K562 (cell line): ENCODE data around the gene RANBP6. TPM values are rescaled to one million over a fixed set of nuclear protein-coding genes. Genes with fewer than 3 reads are reported as not detected.
A peak's percentile ranks its signal among the peaks of the same experiment; 100 is the strongest.

Experiments used
- ATF7 ChIP-seq: fragments of 450-650 bp; IDR thresholded peaks from 2 replicates; pipeline ENCODE4 v1.7.1; 2014; ENCODE audit warnings: mild to moderate bottlenecking, moderate library complexity
- BMI1 ChIP-seq: fragments of 150-350 bp; IDR thresholded peaks from 2 replicates; pipeline ENCODE4 v1.6.1; 2014; ENCODE audit warnings: low read length
- C11orf30 ChIP-seq: fragments of 450-650 bp; IDR thresholded peaks from 2 replicates; pipeline ENCODE4 v1.6.1; 2016; ENCODE audit warnings: low read depth, mild to moderate bottlenecking
- CLOCK ChIP-seq: fragments of 250-450 bp; sonication (Bioruptor Pico); IDR thresholded peaks from 2 replicates; pipeline ENCODE4 v1.4.0; 2020; ENCODE audit warnings: mild to moderate bottlenecking, moderate library complexity, borderline replicate concordance
- FOXJ3 ChIP-seq: sonication (generic); formaldehyde crosslinking; IDR thresholded peaks from 2 replicates; pipeline ENCODE4 v1.4.0; 2020; ENCODE audit warnings: mild to moderate bottlenecking, missing genetic modification reagents
- MGA ChIP-seq: fragments of 450-650 bp; IDR thresholded peaks from 2 replicates; pipeline ENCODE4 v1.6.1; 2016; ENCODE audit warnings: mild to moderate bottlenecking, moderate library complexity
- NFE2L1 ChIP-seq: fragments of 450-650 bp; IDR thresholded peaks from 2 replicates; pipeline ENCODE4 v1.6.1; 2016; ENCODE audit warnings: missing genetic modification characterization, low read depth, mild to moderate bottlenecking, missing compliant biosample characterization, moderate library complexity, borderline replicate concordance
- TAF7 ChIP-seq: fragments of 450-650 bp; IDR thresholded peaks from 2 replicates; pipeline ENCODE4 v1.6.1; 2016; ENCODE audit warnings: missing genetic modification characterization, missing compliant biosample characterization
- TBL1XR1 ChIP-seq, 2 experiments: IDR thresholded peaks; 2 replicates each; pipeline ENCODE4 v1.6.1; 2012; ENCODE audit warnings: improper control_type of control experiment in 2 of 2, low read length in 2 of 2, mild to moderate bottlenecking in 1 of 2
- THRB ChIP-seq: fragments of 450-650 bp; formaldehyde crosslinking; conservative IDR thresholded peaks from 2 replicates; pipeline ENCODE4 v1.4.0; 2022; ENCODE audit warnings: mild to moderate bottlenecking, missing genetic modification characterization
- ZC3H8 ChIP-seq: fragments of 450-650 bp; IDR thresholded peaks from 2 replicates; pipeline ENCODE4 v1.6.1; 2017
- ZNF431 ChIP-seq: sonication (generic); formaldehyde crosslinking; IDR thresholded peaks from 2 replicates; pipeline ENCODE4 v1.8.0; 2022; ENCODE audit warnings: mild to moderate bottlenecking, missing genetic modification reagents
- polyA plus RNA-seq, 8 experiments: library from polyadenylated mRNA; depleted of rRNA in 4 of 8; stranded (reverse) in 5 of 8; unstranded in 3 of 8; fragments of >200 nt; fragmentation: Nextera tagmentation in 2 of 8; fragmentation: Illumina TruSeq in 1 of 8; extraction: Ambion mirVana in 2 of 8; extraction: Trizol in 1 of 8; gene quantifications; 2 replicates each; pipeline versions ENCODE4 v1.2.1 to v1.2.3, GENCODE V29; 2011 to 2014; ENCODE audit warnings: inconsistent platforms in 1 of 8, missing spikeins in 1 of 8
- total RNA-seq, 7 experiments: library from RNA; depleted of rRNA in 6 of 7; stranded (reverse); fragments of >200 nt in 6 of 7; fragmentation: Illumina TruSeq in 2 of 7; extraction: Trizol in 2 of 7; gene quantifications; 2 replicates each; pipeline versions ENCODE4 v1.2.1 to v1.2.3, GENCODE V29; 2011 to 2021; ENCODE audit warnings: low replicate concordance in 1 of 7

Gene RANBP6
- total and polyA plus RNA-seq, 9 of the 15 experiments (the other 6 are each of a cell fraction or from before 2014, with no cell fraction given), result 10.4 to 19.9 (median 11.5) TPM

GRCh38 chr9:6015278-6016157 is at the start of gene RANBP6 (continued):
- TF ChIP-seq MGA, result peak; percentile 19; the same call in 1 of the 2 replicates
- no peak for TF ChIP-seq ZC3H8
- no peak for TF ChIP-seq THRB
- no peak for TF ChIP-seq ZNF431 (CRISPR knock-in tag)
- TF ChIP-seq TBL1XR1 (IDR thresholded peaks at IDR 0.05; ENCODE audit: low read length in 2 of 2), result peak in 1 of 2 experiments; percentile 86; a peak in 2 of 4 replicates
- no peak for TF ChIP-seq FOXJ3 (CRISPR knock-in tag)
- TF ChIP-seq TAF7, result peak; percentile 65; the same call in 1 of the 2 replicates
- TF ChIP-seq NFE2L1 (tag), result no peak
- peak; percentile 99 for TF ChIP-seq C11orf30
- TF ChIP-seq CLOCK (CRISPR knock-in tag), result no peak
- no peak for TF ChIP-seq BMI1
- TF ChIP-seq ATF7, result peak; percentile 48; the same call in 1 of the 2 replicates
